Ishikawa (cell line): Measurements from ENCODE around the gene PLOD1.

Source experiments
- CEBPB ChIP-seq: IDR thresholded peaks from 2 replicates; pipeline ENCODE4 v1.6.1; 2012
- EGR1 ChIP-seq: IDR thresholded peaks from 2 replicates; pipeline ENCODE4 v1.6.1; 2012
- EP300 ChIP-seq: IDR thresholded peaks from 2 replicates; pipeline ENCODE4 v1.6.1; 2012; ENCODE audit warnings: borderline replicate concordance
- FOXM1 ChIP-seq: IDR thresholded peaks from 2 replicates; pipeline ENCODE4 v1.6.1; 2012; ENCODE audit warnings: low read depth, borderline replicate concordance
- NFIC ChIP-seq: IDR thresholded peaks from 2 replicates; pipeline ENCODE4 v1.6.1; 2012
- RAD21 ChIP-seq: IDR thresholded peaks from 2 replicates; pipeline ENCODE4 v1.6.1; 2012; ENCODE audit warnings: low read depth
- TAF1 ChIP-seq: IDR thresholded peaks from 2 replicates; pipeline ENCODE4 v1.6.1; 2012; ENCODE audit warnings: low read depth, mild to moderate bottlenecking
- TCF12 ChIP-seq: IDR thresholded peaks from 2 replicates; pipeline ENCODE4 v1.6.1; 2012; ENCODE audit warnings: low read depth
- TEAD4 ChIP-seq: IDR thresholded peaks from 2 replicates; pipeline ENCODE4 v1.6.1; 2012
- YY1 ChIP-seq: IDR thresholded peaks from 2 replicates; pipeline ENCODE4 v1.6.1; 2012; ENCODE audit warnings: low read depth
- ZBTB7A ChIP-seq: IDR thresholded peaks from 2 replicates; pipeline ENCODE4 v1.6.1; 2012; ENCODE audit warnings: low read depth
- TF ChIP-seq, protein P1 (sequence below): IDR thresholded peaks from 2 replicates; pipeline ENCODE4 v1.6.1; 2012
- TF ChIP-seq, protein P2 (sequence below): IDR thresholded peaks from 2 replicates; pipeline ENCODE4 v1.6.1; 2012
- TF ChIP-seq, protein P3 (sequence below): IDR thresholded peaks from 2 replicates; pipeline ENCODE4 v1.6.1; 2012; ENCODE audit warnings: low read depth, mild to moderate bottlenecking

PLOD1 gene

DNA sequence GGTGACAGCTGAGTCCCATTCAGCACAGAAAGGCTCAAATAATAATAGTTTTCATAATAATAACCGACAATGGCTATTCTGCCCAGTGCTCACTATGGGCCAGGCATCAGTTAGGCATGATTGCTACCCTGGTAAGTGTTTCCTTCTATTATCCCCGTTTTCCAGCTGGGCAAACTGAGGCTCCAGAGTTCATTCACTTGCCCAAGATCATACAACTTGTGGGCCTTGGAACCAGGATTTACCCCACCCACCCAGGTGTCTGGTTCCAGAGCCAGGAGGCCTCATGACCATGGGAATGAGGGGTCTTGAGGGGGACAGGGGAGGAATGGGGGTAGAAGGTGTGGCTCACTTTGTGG is 518 bp downstream of the PLOD1 start:
- no peak for TF ChIP-seq EP300

DNA sequence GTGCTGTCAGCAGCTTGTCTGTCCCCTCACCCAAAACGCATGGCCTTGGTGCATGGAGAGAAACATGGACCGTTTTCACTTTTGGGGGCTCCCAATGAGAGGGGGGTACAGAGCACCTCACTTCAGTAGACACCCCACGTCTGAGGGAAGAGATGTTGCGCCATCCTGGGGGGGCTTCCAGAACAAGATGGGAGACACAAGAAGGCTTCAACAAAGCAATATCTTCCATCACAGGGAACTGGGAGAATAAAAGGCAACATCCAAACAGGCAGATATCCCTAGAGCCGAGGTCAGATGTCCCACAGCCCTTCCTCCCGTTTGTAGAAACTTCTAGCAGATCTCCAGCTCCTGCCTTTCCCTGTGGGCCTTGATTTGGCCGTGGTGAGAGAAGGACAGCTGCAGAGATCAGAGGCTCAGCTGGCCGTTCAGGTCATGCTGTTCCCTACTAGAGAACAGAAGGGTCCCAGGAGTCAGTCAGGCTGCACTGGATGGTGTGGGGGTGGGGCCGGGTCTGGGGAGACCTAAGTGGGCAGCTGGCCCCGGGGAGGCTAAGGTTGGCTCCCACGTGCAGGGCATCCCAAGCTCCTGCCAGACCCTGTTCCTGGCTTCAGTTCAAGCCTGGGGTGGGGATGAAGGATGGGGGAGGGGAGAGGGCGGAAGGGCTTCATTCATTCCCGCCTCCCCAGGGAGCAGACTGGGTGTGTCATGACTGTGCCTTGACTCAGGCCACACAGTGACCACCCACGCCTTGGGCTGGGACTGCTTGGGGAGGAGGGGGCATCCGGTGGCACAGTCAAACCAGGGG is 4.4 kb downstream of the PLOD1 start:
- no peak for TF ChIP-seq RAD21

DNA sequence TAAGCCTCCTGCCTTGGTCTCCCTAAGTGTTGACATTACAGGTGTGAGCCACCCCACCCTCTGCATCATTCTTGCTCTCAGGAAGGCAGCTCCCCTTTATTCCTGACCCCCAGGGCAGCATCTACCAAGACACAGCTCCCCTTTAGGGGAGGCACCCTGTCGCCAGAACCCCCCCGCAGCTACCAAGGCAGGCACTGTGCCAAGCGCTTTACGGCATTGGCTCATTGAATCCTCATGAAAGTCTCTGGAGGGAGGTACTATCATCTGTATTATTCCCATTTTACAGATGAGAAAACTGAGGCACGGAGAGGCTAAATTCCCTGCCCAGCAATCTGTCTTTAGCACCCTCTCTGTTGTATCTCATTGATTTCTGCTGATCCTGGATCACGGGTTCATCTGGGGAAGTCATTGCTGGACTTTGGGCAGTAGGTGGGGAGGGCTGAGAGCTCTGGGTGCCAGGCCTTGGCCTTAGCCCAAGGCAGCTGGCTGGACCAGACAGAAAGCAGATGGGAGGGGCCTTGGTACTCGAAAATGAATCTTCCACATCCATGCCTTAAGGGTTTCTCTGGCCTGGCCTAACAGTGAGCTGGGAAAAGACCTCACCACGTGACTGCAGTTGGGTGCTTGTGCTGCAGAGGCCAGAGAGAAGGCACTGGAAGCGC is 5.9 kb downstream of the PLOD1 start:
- no peak for TF ChIP-seq ZBTB7A

DNA sequence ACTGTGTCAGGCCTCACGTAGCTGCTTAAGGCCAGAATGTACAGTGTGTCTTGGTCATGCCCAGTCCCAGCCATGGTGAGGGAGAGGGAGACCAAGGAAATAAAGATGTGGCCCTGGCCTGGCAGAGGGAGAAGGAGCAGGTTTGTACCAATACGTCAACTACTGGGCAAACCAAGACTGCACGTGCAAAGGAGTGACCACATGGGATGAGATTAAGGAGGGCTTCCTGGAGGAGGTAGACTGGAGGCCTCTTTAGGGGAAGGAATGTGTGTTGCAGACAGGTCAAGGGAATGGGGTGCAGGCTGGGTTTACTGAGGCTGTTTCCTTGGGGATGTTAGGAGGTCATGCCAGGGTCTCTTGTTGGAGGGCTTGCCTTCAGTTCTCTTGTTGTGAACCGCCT is 7.8 kb downstream of the PLOD1 start:
- TF ChIP-seq NFIC (no peak), CEBPB (no peak), TCF12 (no peak), EP300 (no peak), TEAD4 (no peak), ZBTB7A (no peak), RAD21 (no peak)
- TF ChIP-seq, protein P1, sequence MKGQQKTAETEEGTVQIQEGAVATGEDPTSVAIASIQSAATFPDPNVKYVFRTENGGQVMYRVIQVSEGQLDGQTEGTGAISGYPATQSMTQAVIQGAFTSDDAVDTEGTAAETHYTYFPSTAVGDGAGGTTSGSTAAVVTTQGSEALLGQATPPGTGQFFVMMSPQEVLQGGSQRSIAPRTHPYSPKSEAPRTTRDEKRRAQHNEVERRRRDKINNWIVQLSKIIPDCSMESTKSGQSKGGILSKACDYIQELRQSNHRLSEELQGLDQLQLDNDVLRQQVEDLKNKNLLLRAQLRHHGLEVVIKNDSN, result no peak
- TF ChIP-seq, protein P2, sequence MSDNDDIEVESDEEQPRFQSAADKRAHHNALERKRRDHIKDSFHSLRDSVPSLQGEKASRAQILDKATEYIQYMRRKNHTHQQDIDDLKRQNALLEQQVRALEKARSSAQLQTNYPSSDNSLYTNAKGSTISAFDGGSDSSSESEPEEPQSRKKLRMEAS, result no peak
- TF ChIP-seq, protein P3, sequence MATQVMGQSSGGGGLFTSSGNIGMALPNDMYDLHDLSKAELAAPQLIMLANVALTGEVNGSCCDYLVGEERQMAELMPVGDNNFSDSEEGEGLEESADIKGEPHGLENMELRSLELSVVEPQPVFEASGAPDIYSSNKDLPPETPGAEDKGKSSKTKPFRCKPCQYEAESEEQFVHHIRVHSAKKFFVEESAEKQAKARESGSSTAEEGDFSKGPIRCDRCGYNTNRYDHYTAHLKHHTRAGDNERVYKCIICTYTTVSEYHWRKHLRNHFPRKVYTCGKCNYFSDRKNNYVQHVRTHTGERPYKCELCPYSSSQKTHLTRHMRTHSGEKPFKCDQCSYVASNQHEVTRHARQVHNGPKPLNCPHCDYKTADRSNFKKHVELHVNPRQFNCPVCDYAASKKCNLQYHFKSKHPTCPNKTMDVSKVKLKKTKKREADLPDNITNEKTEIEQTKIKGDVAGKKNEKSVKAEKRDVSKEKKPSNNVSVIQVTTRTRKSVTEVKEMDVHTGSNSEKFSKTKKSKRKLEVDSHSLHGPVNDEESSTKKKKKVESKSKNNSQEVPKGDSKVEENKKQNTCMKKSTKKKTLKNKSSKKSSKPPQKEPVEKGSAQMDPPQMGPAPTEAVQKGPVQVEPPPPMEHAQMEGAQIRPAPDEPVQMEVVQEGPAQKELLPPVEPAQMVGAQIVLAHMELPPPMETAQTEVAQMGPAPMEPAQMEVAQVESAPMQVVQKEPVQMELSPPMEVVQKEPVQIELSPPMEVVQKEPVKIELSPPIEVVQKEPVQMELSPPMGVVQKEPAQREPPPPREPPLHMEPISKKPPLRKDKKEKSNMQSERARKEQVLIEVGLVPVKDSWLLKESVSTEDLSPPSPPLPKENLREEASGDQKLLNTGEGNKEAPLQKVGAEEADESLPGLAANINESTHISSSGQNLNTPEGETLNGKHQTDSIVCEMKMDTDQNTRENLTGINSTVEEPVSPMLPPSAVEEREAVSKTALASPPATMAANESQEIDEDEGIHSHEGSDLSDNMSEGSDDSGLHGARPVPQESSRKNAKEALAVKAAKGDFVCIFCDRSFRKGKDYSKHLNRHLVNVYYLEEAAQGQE, result no peak

DNA sequence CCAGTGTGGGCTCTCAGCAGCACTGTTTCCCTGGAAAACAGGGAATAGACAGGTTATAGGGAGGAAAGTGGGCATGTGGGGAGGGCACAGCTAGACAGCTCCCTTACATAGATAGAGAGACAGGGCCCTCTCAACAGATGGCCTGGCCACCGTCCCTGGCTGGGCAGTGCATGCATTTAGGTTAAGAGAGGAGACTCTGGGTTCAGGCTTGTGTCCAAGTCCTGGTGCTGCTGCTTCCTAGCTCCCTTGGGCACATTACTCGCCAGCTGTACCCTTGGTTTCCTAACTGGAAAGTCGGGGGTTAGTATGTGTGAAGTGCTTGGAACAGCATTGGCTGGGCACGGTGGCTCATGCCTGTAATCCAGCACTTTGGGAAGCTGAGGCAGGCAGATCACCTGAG is 9.1 kb downstream of the PLOD1 start:
- no peak for TF ChIP-seq CEBPB
- TF ChIP-seq ZBTB7A, result no peak
- TF ChIP-seq, protein P3, result no peak
- no peak for TF ChIP-seq FOXM1
- TF ChIP-seq TAF1, result no peak
- TF ChIP-seq, protein P2, result no peak
- TF ChIP-seq EP300, result no peak
- no peak for TF ChIP-seq RAD21
- no peak for TF ChIP-seq EGR1
- no peak for TF ChIP-seq TEAD4
- no peak for TF ChIP-seq TCF12
- no peak for TF ChIP-seq YY1

DNA sequence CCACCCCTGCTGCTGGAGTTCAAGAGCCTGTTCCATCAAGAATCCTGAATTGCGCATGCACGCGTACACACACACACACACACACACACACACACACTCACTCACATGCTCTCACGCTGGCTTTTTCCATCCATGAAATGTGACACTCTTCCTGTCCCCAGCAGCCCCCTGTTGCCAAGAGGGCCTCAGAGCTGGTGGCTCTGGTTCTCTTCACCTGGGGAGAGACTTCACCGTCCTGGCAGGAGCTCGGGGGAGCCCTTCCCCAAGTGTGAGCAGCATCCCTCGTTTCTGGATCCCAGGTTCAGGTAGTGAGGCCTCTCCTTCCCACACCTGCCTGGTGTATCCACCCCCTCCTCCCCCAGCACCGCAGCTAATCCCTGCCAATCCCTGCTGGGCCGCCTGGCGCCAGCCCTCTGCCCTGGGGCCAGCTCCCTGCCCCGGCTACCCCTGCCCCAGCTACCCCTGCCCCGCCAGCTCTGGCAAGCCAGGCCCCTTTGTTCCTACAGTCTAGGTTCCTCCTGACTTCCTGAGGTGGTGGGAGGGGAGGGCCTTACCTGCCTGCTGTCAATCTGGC is 9.9 kb downstream of the PLOD1 start:
- TF ChIP-seq, protein P2, result peak; percentile 73
- TF ChIP-seq EP300, result peak; percentile 39; the same call in 1 of the 2 replicates
- TF ChIP-seq TEAD4, result peak; percentile 50; the same call in 1 of the 2 replicates
- no peak for TF ChIP-seq ZBTB7A
- no peak for TF ChIP-seq TCF12

DNA sequence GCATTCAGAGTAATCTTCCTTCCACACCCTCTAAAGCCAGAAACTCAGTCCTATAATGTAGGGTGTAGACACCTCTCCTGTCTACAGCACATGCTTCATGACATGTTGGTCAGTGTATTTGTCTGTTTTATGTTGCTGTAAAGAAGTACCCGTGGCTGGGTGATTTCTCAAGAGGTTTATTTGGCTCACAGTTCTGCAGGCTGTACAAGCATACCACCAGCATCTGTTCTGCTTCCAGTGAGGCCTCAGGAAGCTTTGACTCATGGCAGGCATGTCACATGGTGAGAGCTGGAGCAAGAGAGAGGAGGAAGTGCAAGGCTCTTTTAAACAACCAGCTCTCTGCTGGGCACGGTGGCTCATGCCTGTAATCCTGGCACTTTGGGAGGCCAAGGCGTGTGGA is 12.1 kb downstream of the PLOD1 start:
- TF ChIP-seq CEBPB (no peak), EGR1 (no peak), TEAD4 (no peak), ZBTB7A (no peak), FOXM1 (no peak), YY1 (no peak), RAD21 (no peak), TAF1 (no peak), TCF12 (no peak), EP300 (no peak)
- TF ChIP-seq, protein P1, result no peak
- TF ChIP-seq, protein P2, result no peak
- TF ChIP-seq, protein P3, result no peak
